ENCODE measurements around the gene CGB7.
A peak's percentile ranks its signal among the peaks of the same experiment; 100 is the strongest.
"Not testable (repeated sequence)": the region's sequence is repeated elsewhere in the genome, so short reads cannot be mapped to it uniquely, and the experiment has no call there.

Gene CGB7

GRCh38 chr19:49056101-49056901, 1.2 kb downstream of the CGB7 start:
- no peaks in the 10 kb centered on the region for H3K36me3 ChIP-seq (replicated peaks)
- H3K27ac ChIP-seq: no peak overlapping the region
- TF ChIP-seq CTCF (IDR thresholded peaks at IDR 0.05; ENCODE audit: low read depth, low read length, missing control alignments): peak; percentile 38
- in situ Hi-C loops (cut with HindIII; ENCODE audit: low pct_ligation_motif_present, low sequenced_read_pairs): no loop called here
- H3K4me3 ChIP-seq (ENCODE audit: low read depth, low read length): peak overlapping the region; percentile 64
- peak; percentile 9 for DNase-seq
- no peaks in the 10 kb centered on the region for H3K27me3 ChIP-seq (replicated peaks)

- H3K4me3 ChIP-seq (ENCODE audit: low read depth, low read length); in situ Hi-C loops (cut with HindIII; ENCODE audit: low pct_ligation_motif_present, low sequenced_read_pairs); H3K36me3 ChIP-seq (replicated peaks); H3K27me3 ChIP-seq (replicated peaks); H3K27ac ChIP-seq: not testable (repeated sequence)
- peak; percentile 76 for DNase-seq
Measured at GRCh38 chr19:49050376-49051033, 7.0 kb downstream of the CGB7 start.

GRCh38 chr19:49049834-49050233, 7.7 kb downstream of the CGB7 start:
- H3K27me3 ChIP-seq (replicated peaks); H3K4me3 ChIP-seq (ENCODE audit: low read depth, low read length); H3K27ac ChIP-seq; H3K36me3 ChIP-seq (replicated peaks); in situ Hi-C loops (cut with HindIII; ENCODE audit: low pct_ligation_motif_present, low sequenced_read_pairs); DNase-seq: not testable (repeated sequence)

GRCh38 chr19:49049011-49049410, 8.5 kb downstream of the CGB7 start, which contains the start of gene CGB8:
Gene CGB8 (minus strand): TSS chr19:49049111. CDS start chr19:49048739, 372 bp downstream.
- H3K27me3 ChIP-seq (replicated peaks); in situ Hi-C loops (cut with HindIII; ENCODE audit: low pct_ligation_motif_present, low sequenced_read_pairs); H3K27ac ChIP-seq; H3K36me3 ChIP-seq (replicated peaks); H3K4me3 ChIP-seq (ENCODE audit: low read depth, low read length); DNase-seq: not testable (repeated sequence)

- in situ Hi-C loops (cut with HindIII; ENCODE audit: low pct_ligation_motif_present, low sequenced_read_pairs); H3K4me3 ChIP-seq (ENCODE audit: low read depth, low read length); H3K27ac ChIP-seq; H3K27me3 ChIP-seq (replicated peaks); DNase-seq; H3K36me3 ChIP-seq (replicated peaks): not testable (repeated sequence)
Measured at GRCh38 chr19:49043548-49043947, 14.0 kb downstream of the CGB7 start, which contains the start of gene CGB5. Gene CGB5 (plus strand): TSS chr19:49043848. CDS start chr19:49044210, 362 bp downstream.

GRCh38 chr19:49042666-49043065, 14.9 kb downstream of the CGB7 start:
- H3K27ac ChIP-seq; H3K27me3 ChIP-seq (replicated peaks); in situ Hi-C loops (cut with HindIII; ENCODE audit: low pct_ligation_motif_present, low sequenced_read_pairs); DNase-seq; H3K4me3 ChIP-seq (ENCODE audit: low read depth, low read length); H3K36me3 ChIP-seq (replicated peaks): not testable (repeated sequence)

GRCh38 chr19:49042177-49042576, 15.4 kb downstream of the CGB7 start:
- Histone ChIP-seq H3K27ac (no peak overlapping the region), H3K4me3 (ENCODE audit: low read depth, low read length) (no peak overlapping the region), H3K36me3 (replicated peaks) (no peaks in the 10 kb centered on the region), H3K27me3 (replicated peaks) (no peaks in the 10 kb centered on the region)
- peak; percentile 47 for DNase-seq
- no peak for TF ChIP-seq CTCF (IDR thresholded peaks at IDR 0.05; ENCODE audit: low read depth, low read length, missing control alignments)
- in situ Hi-C loops (cut with HindIII; ENCODE audit: low pct_ligation_motif_present, low sequenced_read_pairs): no loop called here

- H3K4me3 ChIP-seq (ENCODE audit: low read depth, low read length); H3K36me3 ChIP-seq (replicated peaks); DNase-seq; H3K27me3 ChIP-seq (replicated peaks); H3K27ac ChIP-seq; in situ Hi-C loops (cut with HindIII; ENCODE audit: low pct_ligation_motif_present, low sequenced_read_pairs): not testable (repeated sequence)
Measured at GRCh38 chr19:49039736-49040135, 17.8 kb downstream of the CGB7 start.

GRCh38 chr19:49038557-49039276, 18.8 kb downstream of the CGB7 start:
- H3K27me3 ChIP-seq (replicated peaks); H3K36me3 ChIP-seq (replicated peaks); in situ Hi-C loops (cut with HindIII; ENCODE audit: low pct_ligation_motif_present, low sequenced_read_pairs); H3K4me3 ChIP-seq (ENCODE audit: low read depth, low read length): not testable (repeated sequence)
- DNase-seq: peak; percentile 72
- peak overlapping the region; percentile 31 for H3K27ac ChIP-seq

GRCh38 chr19:49038111-49038510, 19.4 kb downstream of the CGB7 start:
- H3K27me3 ChIP-seq (replicated peaks); H3K36me3 ChIP-seq (replicated peaks); H3K4me3 ChIP-seq (ENCODE audit: low read depth, low read length); DNase-seq; in situ Hi-C loops (cut with HindIII; ENCODE audit: low pct_ligation_motif_present, low sequenced_read_pairs); H3K27ac ChIP-seq: not testable (repeated sequence)
